Stimulated activated CD8-positive, alpha-beta memory T cell treated with anti-CD3 and anti-CD28 coated beads, Interleukin-15, amount 100 ng/mL, for 24 hours (primary cell): ENCODE data around the gene NCKIPSD.

Source experiments
- DNase-seq: peaks from one replicate; pipeline ENCODE4 v3.0.0-alpha.2; 2020; ENCODE audit warnings: low read depth

NCKIPSD gene

GRCh38 chr3:48647714-48648113, 38.0 kb downstream of the NCKIPSD start:
- no peak for DNase-seq

- no peak for DNase-seq
Observed at GRCh38 chr3:48644898-48645760, 40.6 kb downstream of the NCKIPSD start.

GRCh38 chr3:48642605-48643004, 43.1 kb downstream of the NCKIPSD start:
- no peak for DNase-seq

GRCh38 chr3:48641396-48641795, 44.3 kb downstream of the NCKIPSD start:
- no peak for DNase-seq

GRCh38 chr3:48639944-48640606, 45.6 kb downstream of the NCKIPSD start:
- no peak for DNase-seq

- no peak for DNase-seq
Observed at GRCh38 chr3:48637305-48637704, 48.4 kb downstream of the NCKIPSD start.

GRCh38 chr3:48636149-48636655, 49.5 kb downstream of the NCKIPSD start:
- no peak for DNase-seq

- DNase-seq, result peak; percentile 87
Observed at GRCh38 chr3:48635222-48636021, 50.3 kb downstream of the NCKIPSD start, which contains the start of gene SLC26A6. TSS of gene SLC26A6 (minus strand) at chr3:48635461. CDS start at chr3:48635393, 68 bp downstream.

- no peak for DNase-seq
Observed at GRCh38 chr3:48634661-48635221, 51.0 kb downstream of the NCKIPSD start.

GRCh38 chr3:48633743-48634142, 52.0 kb downstream of the NCKIPSD start:
- no peak for DNase-seq

- no peak for DNase-seq
Observed at GRCh38 chr3:48633256-48633655, 52.5 kb downstream of the NCKIPSD start.

- DNase-seq, result no peak
Observed at GRCh38 chr3:48631516-48632448, 53.9 kb downstream of the NCKIPSD start.

GRCh38 chr3:48630833-48631232, 54.9 kb downstream of the NCKIPSD start:
- no peak for DNase-seq

GRCh38 chr3:48630407-48630806, 55.3 kb downstream of the NCKIPSD start:
- no peak for DNase-seq

- DNase-seq, result no peak
Observed at GRCh38 chr3:48629894-48630293, 55.8 kb downstream of the NCKIPSD start.

- DNase-seq, result no peak
Observed at GRCh38 chr3:48628277-48629017, 57.3 kb downstream of the NCKIPSD start.

- no peak for DNase-seq
Observed at GRCh38 chr3:48625600-48625999, 60.1 kb downstream of the NCKIPSD start.

GRCh38 chr3:48624767-48625166, 60.9 kb downstream of the NCKIPSD start:
- no peak for DNase-seq

GRCh38 chr3:48623851-48624547, 61.7 kb downstream of the NCKIPSD start:
- DNase-seq, result no peak
